ENCODE results near the gene ITPR2. TPM values are rescaled to one million over a fixed set of nuclear protein-coding genes. Genes with fewer than 3 reads are reported as not detected.

The ITPR2 gene
- polyA plus RNA-seq (2011; rRNA removed) (6.0 and 8.1 TPM in 2 replicates), polyA plus RNA-seq (2017; fragmentation: RNase III; extraction: RNeasy Plus Mini Kit Qiagen cat#74134 plus additional on column Dnase treatment) (3.1 to 4.4 TPM (median 3.9 TPM) in 3 replicates), polyA minus RNA-seq (2011; rRNA and poly(A)+ RNA removed) (11.8 and 13.6 TPM in 2 replicates)
- polyA plus RNA-seq (2012; cell fraction: cytosol; rRNA removed): 0.75 and 0.93 TPM in 2 replicates
- 0.72 and 1.0 TPM in 2 replicates for polyA plus RNA-seq (2012; cell fraction: nucleus; rRNA removed)

GRCh38 chr12:26832822-26833742, at the start of gene ITPR2:
TSS of gene ITPR2 (minus strand) at chr12:26833194. CDS start at chr12:26832781, 413 bp downstream.
- FAIRE-seq (no peak), ATAC-seq (peak; percentile 88 to 92), DNase-seq (ENCODE audit: low read depth in 1 of 2, low spot score in 1 of 2) (peak; percentile 88 to 94)
- no peaks in the 10 kb centered on the region for H3K9me3 ChIP-seq
- WGBS (ENCODE audit: missing lambda C conversion rate): 2% methylated on average over 51 of the region's 92 CpGs
- ChIA-PET CTCF (interaction anchor here (0.5 to 3.9 kb wide), 28 partner anchors 9 to 869 kb away, joined by 3 to 23 read pairs (median 4); no protein-coding TSS in a partner anchor), POLR2A (interaction anchor here (0.8 to 2.3 kb wide), 4 partner anchors 13 to 558 kb away, joined by 3 to 7 read pairs (median 4); no protein-coding TSS in a partner anchor)
- H3K27ac ChIP-seq: peak within 1 kb of the TSS; percentile 70 to 90
- H3K4me1 ChIP-seq: no peaks in the 10 kb centered on the region
- peak within 1 kb of the TSS; percentile 89 for H3K4me2 ChIP-seq
- TF ChIP-seq POLR2A (IDR thresholded peaks at IDR 0.05; ENCODE audit: low read length) (peak; percentile 88), EHMT2 (IDR thresholded peaks at IDR 0.05; ENCODE audit: low read depth) (no peak), ELK1 (IDR thresholded peaks at IDR 0.05; ENCODE audit: low read depth, low read length) (no peak), HOXB13 (CRISPR knock-in tag; IDR thresholded peaks at IDR 0.05; ENCODE audit: low read depth) (no peak), TP53 (CRISPR knock-in tag; IDR thresholded peaks at IDR 0.05) (no peak), PHF8 (IDR thresholded peaks at IDR 0.05; ENCODE audit: borderline replicate concordance, low read depth) (peak; percentile 18; the same call in 1 of the 2 replicates), E2F6 (IDR thresholded peaks at IDR 0.05; ENCODE audit: borderline replicate concordance, low read depth) (peak; percentile 67), KDM5A (IDR thresholded peaks at IDR 0.05) (no peak), BCL3 (IDR thresholded peaks at IDR 0.05) (0 out of 3 replicates have a peak, but pooled peaks have one; percentile 64), JUN (IDR thresholded peaks at IDR 0.05) (no peak), HDAC2 (IDR thresholded peaks at IDR 0.05) (peak; percentile 24; the same call in 1 of the 2 replicates), EHF (CRISPR knock-in tag; IDR thresholded peaks at IDR 0.05) (no peak), CTCF (IDR thresholded peaks at IDR 0.05) (peak; percentile 60), NFE2L2 (conservative IDR thresholded peaks at IDR 0.05; ENCODE audit: low read length) (no peak), RAD21 (conservative IDR thresholded peaks at IDR 0.05 in 1 of 2, IDR thresholded peaks at IDR 0.05 in 1 of 2) (peak; percentile 4 to 58; a peak in 2 of 5 replicates), ZNF302 (CRISPR knock-in tag; IDR thresholded peaks at IDR 0.05) (no peak), RNF2 (IDR thresholded peaks at IDR 0.05; ENCODE audit: borderline replicate concordance, low read depth) (no peak), TFCP2L1 (CRISPR knock-in tag; IDR thresholded peaks at IDR 0.05) (no peak), ESRRA (IDR thresholded peaks at IDR 0.05; ENCODE audit: borderline replicate concordance, low read length) (no peak), SMC3 (IDR thresholded peaks at IDR 0.05) (peak; percentile 67), HES2 (IDR thresholded peaks at IDR 0.05) (no peak), EP300 (IDR thresholded peaks at IDR 0.05) (no peak), KDM1A (IDR thresholded peaks at IDR 0.05; ENCODE audit: low read depth) (no peak), PBX3 (IDR thresholded peaks at IDR 0.05) (no peak), MAFK (IDR thresholded peaks at IDR 0.05; ENCODE audit: partially characterized antibody) (no peak), ZC3H11A (IDR thresholded peaks at IDR 0.05) (no peak), FOXS1 (CRISPR knock-in tag; IDR thresholded peaks at IDR 0.05) (no peak), CBX8 (IDR thresholded peaks at IDR 0.05) (no peak), HMGXB4 (CRISPR knock-in tag; IDR thresholded peaks at IDR 0.05; ENCODE audit: borderline replicate concordance) (no peak), HEYL (CRISPR knock-in tag; IDR thresholded peaks at IDR 0.05) (no peak)
- H3K4me3 ChIP-seq: peak within 1 kb of the TSS; percentile 61

All from A549 (cell line).